HepG2 (cell line): ENCODE results near the gene BIRC2.
A peak's percentile ranks its signal among the peaks of the same experiment; 100 is the strongest.

Experiments used
- ATRX ChIP-seq: sonication (generic); formaldehyde crosslinking; IDR thresholded peaks from 2 replicates; pipeline ENCODE4 v1.4.0; 2020; ENCODE audit warnings: missing genetic modification reagents, borderline replicate concordance
- CHD2 ChIP-seq: IDR thresholded peaks from 2 replicates; pipeline ENCODE4 v1.6.1; 2011; ENCODE audit warnings: low read depth, low read length, improper control_type of control experiment
- HNRNPUL1 ChIP-seq: fragments of 200-400 bp; formaldehyde crosslinking; IDR thresholded peaks from 2 replicates; pipeline ENCODE4 v1.6.1; 2017; ENCODE audit warnings: low read depth, mild to moderate bottlenecking, low read length, moderate library complexity
- JUN ChIP-seq: sonication (generic); formaldehyde crosslinking; IDR thresholded peaks from 2 replicates; pipeline ENCODE4 v1.4.0; 2020; ENCODE audit warnings: mild to moderate bottlenecking, missing genetic modification reagents
- MAFK ChIP-seq, 2 experiments: IDR thresholded peaks in 1 of 2; conservative IDR thresholded peaks in 1 of 2; 2 replicates each; pipeline ENCODE4 v1.6.1; 2011; ENCODE audit warnings: improper control_type of control experiment in 2 of 2, low read length in 2 of 2
- MTA1 ChIP-seq: sonication (generic); formaldehyde crosslinking; IDR thresholded peaks from 2 replicates; pipeline ENCODE4 v1.4.0; 2020; ENCODE audit warnings: missing genetic modification reagents, mild to moderate bottlenecking, borderline replicate concordance
- NFATC3 ChIP-seq: sonication (generic); formaldehyde crosslinking; IDR thresholded peaks from 2 replicates; pipeline ENCODE4 v1.5.1; 2020; ENCODE audit warnings: mild to moderate bottlenecking, missing genetic modification reagents
- RORA ChIP-seq: sonication (generic); formaldehyde crosslinking; IDR thresholded peaks from 2 replicates; pipeline ENCODE4 v1.5.0; 2020; ENCODE audit warnings: mild to moderate bottlenecking, missing genetic modification reagents, moderate library complexity
- ZNF20 ChIP-seq: sonication (generic); formaldehyde crosslinking; IDR thresholded peaks from 2 replicates; pipeline ENCODE4 v1.4.0; 2020; ENCODE audit warnings: mild to moderate bottlenecking, moderate library complexity, missing genetic modification reagents
- ZNF563 ChIP-seq: sonication (generic); formaldehyde crosslinking; IDR thresholded peaks from 2 replicates; pipeline ENCODE4 v1.8.0; 2022; ENCODE audit warnings: mild to moderate bottlenecking, moderate library complexity, missing genetic modification reagents
- TF ChIP-seq, protein P1 (sequence below): sonication (generic); formaldehyde crosslinking; IDR thresholded peaks from 2 replicates; pipeline ENCODE4 v1.5.0; 2020; ENCODE audit warnings: mild to moderate bottlenecking, missing genetic modification reagents, moderate library complexity
- TF ChIP-seq, protein P2 (sequence below): sonication (generic); formaldehyde crosslinking; IDR thresholded peaks from 2 replicates; pipeline ENCODE4 v1.4.0; 2020; ENCODE audit warnings: missing genetic modification reagents

DNA sequence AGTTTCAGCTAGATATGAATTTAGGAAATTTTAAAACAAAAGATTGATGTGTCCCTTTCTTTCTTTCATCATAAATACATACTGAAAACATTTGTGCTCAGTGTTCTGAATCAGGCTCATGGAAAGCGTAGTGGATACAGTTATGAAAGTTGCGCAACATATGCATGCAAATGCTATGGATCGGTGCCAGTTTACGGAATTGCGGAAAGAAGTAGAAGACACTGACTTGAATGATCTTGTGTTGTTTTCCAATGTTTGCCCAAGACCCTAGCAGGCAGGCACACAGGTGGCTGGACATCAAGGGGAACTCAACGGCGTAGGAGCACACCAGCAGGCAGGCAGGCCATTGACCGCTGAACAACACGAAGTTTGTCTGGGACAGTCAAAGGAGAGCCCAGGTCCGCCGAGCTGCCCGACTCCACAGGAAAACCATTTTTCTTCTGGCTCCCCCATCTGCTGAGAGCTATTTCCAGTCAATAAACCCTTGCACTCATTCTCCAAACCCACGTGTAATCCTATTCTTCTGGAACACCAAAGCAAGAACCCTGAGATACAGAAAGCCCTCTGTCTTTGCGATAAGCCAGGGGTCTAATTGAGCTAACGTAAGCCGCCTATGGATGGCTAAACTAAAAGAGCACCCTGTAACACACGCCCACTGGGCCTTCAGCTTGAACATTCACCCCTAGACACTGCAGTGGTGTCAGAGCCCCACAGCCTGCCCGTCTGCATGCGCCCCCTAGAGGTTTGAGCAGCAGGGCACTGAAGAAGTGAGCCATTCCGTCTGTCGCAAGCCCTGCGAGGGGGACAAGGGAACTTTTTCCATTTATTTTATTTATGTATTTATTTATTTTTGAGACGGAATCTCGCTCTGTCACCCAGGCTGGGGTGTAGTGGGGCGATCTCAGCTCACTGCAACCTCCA, 37.1 kb upstream of the BIRC2 start:
- TF ChIP-seq, protein P1, sequence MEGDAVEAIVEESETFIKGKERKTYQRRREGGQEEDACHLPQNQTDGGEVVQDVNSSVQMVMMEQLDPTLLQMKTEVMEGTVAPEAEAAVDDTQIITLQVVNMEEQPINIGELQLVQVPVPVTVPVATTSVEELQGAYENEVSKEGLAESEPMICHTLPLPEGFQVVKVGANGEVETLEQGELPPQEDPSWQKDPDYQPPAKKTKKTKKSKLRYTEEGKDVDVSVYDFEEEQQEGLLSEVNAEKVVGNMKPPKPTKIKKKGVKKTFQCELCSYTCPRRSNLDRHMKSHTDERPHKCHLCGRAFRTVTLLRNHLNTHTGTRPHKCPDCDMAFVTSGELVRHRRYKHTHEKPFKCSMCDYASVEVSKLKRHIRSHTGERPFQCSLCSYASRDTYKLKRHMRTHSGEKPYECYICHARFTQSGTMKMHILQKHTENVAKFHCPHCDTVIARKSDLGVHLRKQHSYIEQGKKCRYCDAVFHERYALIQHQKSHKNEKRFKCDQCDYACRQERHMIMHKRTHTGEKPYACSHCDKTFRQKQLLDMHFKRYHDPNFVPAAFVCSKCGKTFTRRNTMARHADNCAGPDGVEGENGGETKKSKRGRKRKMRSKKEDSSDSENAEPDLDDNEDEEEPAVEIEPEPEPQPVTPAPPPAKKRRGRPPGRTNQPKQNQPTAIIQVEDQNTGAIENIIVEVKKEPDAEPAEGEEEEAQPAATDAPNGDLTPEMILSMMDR (CRISPR knock-in tag), result peak; percentile 54
- no peak for TF ChIP-seq MTA1 (CRISPR knock-in tag)
- TF ChIP-seq, protein P2, sequence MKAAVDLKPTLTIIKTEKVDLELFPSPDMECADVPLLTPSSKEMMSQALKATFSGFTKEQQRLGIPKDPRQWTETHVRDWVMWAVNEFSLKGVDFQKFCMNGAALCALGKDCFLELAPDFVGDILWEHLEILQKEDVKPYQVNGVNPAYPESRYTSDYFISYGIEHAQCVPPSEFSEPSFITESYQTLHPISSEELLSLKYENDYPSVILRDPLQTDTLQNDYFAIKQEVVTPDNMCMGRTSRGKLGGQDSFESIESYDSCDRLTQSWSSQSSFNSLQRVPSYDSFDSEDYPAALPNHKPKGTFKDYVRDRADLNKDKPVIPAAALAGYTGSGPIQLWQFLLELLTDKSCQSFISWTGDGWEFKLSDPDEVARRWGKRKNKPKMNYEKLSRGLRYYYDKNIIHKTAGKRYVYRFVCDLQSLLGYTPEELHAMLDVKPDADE (CRISPR knock-in tag), result no peak
- TF ChIP-seq ZNF20 (CRISPR knock-in tag), result no peak
- no peak for TF ChIP-seq CHD2
- no peak for TF ChIP-seq RORA
- TF ChIP-seq HNRNPUL1, result no peak
- TF ChIP-seq ZNF563 (CRISPR knock-in tag), result no peak
- no peak for TF ChIP-seq NFATC3
- TF ChIP-seq JUN (CRISPR knock-in tag), result no peak
- no peak for TF ChIP-seq ATRX (CRISPR knock-in tag)
- TF ChIP-seq MAFK (conservative IDR thresholded peaks at IDR 0.05 in 1 of 2, IDR thresholded peaks at IDR 0.05 in 1 of 2; ENCODE audit: low read length in 2 of 2), result no peak
